ELF-1 (cell line): ENCODE data around the gene ZNF500.

Source experiments
- DNase-seq: peaks from one replicate; pipeline ENCODE4 v3.0.0-alpha.2; 2016; ENCODE audit warnings: low read depth, low spot score

Gene ZNF500

GRCh38 chr16:4766875-4767628, at the start of gene ZNF500:
Gene ZNF500, minus strand, starts transcription at chr16:4767162. Its CDS starts 1,184 bp downstream, at chr16:4765978.
- peak; percentile 98 for DNase-seq

GRCh38 chr16:4814542-4815173, 47.7 kb upstream of the ZNF500 start:
- DNase-seq = peak; percentile 21

GRCh38 chr16:4814046-4814445, 47.1 kb upstream of the ZNF500 start:
- no peak for DNase-seq

DNA sequence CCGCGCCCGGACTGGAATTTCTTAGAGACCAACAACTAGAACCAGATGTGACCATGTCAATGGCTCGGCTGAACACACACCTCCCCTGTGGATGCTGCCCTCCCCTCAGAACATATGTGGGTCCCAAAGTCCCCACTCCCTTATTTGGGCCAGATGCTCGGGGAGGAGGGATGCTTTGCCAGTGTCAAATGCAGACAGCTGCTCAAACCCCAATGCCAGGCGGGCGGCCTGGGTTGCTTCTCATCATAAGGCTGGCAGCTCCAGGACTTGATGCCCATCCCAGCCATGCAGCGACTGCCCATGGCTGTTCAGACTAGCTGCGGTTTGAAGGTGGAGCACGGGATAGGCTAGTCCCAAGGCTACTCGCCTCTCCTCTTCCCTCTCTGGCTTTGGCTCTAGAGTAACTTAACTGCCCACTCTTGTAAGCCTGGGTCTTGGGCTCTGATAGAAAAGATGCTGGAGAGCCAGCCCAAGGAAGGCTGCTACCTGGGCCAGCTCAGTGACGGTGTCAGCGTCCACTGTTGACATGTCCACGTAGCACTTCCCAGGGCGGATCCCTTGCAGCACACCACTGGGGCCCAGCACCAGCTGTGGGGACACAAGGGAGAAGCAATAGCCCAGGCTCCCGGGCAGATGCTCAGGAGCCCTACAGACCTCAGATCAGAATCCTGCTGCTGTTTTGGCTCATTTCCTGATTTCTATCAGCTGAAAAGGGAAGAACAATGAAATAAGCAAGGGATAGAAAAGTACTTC, 46.5 kb upstream of the ZNF500 start:
- no peak for DNase-seq

- DNase-seq = no peak
Observed at GRCh38 chr16:4811773-4812172, 44.8 kb upstream of the ZNF500 start.

DNA sequence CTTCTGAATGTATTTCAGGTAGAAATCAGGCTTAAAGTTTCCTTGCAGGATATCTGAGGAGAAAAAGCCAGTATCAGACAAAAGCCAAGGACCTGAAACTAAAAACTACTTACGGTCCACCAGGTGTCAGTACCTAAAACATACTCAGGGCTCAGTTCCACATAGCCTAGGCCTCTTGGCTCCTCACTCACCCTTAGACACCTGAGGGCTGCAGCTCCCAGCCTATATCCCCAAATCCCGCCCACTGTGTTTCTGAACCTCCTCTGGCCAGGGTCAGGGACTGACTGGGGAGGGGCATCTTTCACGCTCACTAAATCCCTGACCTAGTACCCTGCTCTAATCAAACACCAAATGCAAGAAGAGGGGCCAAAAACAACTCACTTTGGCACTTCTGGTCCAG, 44.3 kb upstream of the ZNF500 start:
- no peak for DNase-seq

- no peak for DNase-seq
Observed at GRCh38 chr16:4806280-4806679, 39.3 kb upstream of the ZNF500 start.

DNA sequence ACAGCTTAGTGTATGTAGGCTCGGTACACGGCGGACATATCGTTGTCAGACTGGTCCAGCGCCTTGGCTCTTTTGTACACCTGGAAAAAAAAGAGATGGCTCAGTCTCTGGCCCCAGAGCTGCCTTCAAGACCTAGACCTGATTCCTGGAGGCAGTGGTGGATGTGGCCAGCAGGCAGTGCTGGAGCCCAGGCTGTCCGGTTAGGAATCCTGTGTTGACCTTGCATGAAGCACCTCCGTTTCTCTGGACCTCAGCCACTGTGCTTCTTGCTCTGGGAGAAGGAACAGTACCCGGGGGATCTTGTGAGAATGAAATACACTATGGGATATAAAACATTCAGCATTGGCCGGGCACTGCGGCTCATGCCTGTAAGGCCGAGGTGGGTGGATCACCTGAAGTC, 38.3 kb upstream of the ZNF500 start:
- DNase-seq = no peak

DNA sequence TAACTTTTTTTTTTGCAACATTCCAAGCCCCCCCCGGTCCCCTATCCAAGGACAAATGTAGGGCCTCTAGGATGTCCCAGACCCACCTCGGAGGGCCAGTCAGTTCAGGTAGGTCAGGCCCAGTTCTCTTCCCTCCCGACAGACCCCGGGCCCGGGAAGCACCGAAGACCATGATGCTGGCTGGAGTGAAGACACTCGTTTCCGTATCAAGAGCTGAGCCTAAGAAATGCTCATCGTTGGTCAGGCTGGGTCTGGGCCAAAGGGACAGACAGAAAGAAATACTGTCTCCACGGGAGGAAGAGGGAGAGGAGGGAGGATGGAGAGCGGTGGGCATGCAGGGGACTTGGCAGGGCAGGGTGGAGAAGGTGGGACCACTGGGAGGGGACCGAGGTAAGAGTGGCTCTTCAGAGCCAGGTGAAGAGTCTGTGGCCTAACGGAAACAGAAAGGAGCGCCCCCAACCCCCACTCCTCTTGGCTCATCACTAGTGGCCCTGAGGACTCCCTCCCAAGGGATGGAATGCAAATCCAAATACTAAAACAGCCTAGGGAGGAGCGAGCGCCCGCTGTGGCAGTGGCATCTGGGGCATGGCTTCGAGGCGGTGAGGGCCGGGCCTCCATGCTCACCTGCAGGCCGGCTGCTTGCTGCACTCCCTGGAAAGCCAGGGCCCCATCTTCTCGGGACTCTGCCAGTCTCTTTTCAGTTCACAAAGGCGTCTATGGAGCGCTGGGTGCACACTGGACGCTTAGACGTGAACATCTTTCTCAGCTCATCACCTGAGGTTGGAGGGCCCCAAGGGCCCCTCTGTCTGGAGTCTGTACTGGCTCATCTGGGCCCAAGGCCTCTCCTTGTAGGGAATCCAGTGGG, 37.2 kb upstream of the ZNF500 start:
- DNase-seq = no peak

GRCh38 chr16:4803401-4803844, 36.5 kb upstream of the ZNF500 start:
- no peak for DNase-seq

- DNase-seq = peak; percentile 96
Observed at GRCh38 chr16:4802659-4803287, 35.8 kb upstream of the ZNF500 start.

GRCh38 chr16:4801962-4802658, 35.1 kb upstream of the ZNF500 start, which contains the start of gene ROGDI:
Gene ROGDI, minus strand, starts transcription at chr16:4802633. Its CDS starts 62 bp downstream, at chr16:4802571.
- DNase-seq = peak; percentile 95

- peak; percentile 81 for DNase-seq
Observed at GRCh38 chr16:4801051-4801961, 34.3 kb upstream of the ZNF500 start.

GRCh38 chr16:4800290-4801041, 33.5 kb upstream of the ZNF500 start:
- DNase-seq = peak; percentile 44

DNA sequence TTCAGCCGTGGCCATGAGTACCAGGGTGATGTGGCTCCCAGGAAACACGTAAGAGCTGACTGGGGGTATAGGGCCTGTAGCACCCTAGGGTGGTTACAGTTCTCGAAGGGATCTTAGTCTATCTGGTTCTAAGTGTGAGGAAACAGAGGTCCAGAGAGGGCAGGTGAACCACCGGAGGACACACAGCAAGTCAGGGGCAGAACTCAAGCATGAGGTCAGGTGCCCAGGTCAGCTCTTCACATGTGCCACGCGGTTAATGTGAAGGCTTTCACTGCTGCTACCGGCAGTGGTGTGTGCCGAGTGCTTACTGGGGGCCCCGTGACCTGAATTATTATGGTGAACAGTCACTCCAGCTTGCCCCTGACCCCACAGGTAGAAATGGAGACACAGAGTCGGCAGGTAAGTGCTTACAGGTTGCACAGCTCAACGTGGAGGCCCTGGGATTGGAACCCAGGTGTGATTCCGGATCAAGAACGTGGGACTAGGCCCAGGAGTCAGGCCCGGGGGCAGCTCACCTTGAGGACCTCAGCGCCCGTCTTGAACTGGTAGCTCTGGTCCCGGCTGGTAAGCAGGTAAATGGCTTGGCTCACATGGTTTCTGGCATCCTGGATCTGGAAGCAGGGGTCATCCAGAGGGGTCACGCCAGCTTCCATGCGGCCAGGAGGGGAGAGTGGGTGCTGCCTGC, 32.4 kb upstream of the ZNF500 start:
- no peak for DNase-seq

- DNase-seq = no peak
Observed at GRCh38 chr16:4798456-4798855, 31.5 kb upstream of the ZNF500 start.

GRCh38 chr16:4797805-4798252, 30.9 kb upstream of the ZNF500 start:
- no peak for DNase-seq
